ENCODE data around the gene AGBL1. TPM values are rescaled to one million over a fixed set of nuclear protein-coding genes. Genes with fewer than 3 reads are reported as not detected.

Gene AGBL1
- polyA plus RNA-seq, 1 donor (not counting 4 experiments of a cell fraction or from before 2014, with no cell fraction given), result not detected

DNA sequence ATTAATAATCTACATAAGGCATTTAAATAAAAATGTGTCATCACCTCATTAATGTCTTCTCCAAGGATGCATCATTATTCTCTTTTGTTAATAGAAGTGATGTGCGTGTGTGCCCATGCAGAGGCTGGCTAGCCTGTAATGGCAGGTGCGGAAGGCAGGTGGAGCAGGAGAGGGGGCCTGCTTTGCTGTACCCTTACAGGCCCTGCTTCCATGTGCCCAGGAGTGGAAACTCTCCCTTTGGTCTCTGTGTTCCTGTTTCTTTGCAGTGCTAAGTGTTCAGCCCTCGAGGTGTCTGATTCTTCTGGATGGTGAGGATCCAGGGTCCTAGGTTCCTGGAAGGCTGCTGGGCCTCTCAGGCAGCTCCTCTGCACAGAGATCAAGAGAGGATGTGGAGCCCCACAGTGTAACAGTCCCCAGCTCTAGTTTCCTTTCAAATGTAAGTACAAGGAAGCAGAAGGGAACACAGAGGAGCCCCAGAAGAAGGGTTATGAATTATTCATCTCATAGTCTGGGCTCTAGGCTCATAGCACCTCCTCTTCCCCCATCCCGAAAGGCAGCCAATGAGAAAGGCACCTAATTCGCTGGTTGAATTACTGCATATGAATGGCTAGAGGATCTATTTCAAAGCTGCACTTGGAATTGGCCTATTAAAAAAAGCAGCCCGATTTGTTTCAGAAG is 39.2 kb upstream of the AGBL1 start:
- dilution Hi-C loops (cut with MboI; ENCODE audit: extremely low pct_ligation_motif_present, low sequenced_read_pairs), result no loop called here
- H3K79me2 ChIP-seq (ENCODE audit: control insufficient read depth, insufficient read depth, low read length), result no peaks in the 10 kb centered on the region
- no peaks in the 10 kb centered on the region for H4K20me1 ChIP-seq (ENCODE audit: control insufficient read depth, extremely low read depth, insufficient read depth, low read length)
- FAIRE-seq (no peak), DNase-seq (ENCODE audit: low read depth, low spot score) (no peak)
- no peaks in the 10 kb centered on the region for H3K4me1 ChIP-seq (ENCODE audit: control insufficient read depth, extremely low read depth, insufficient read depth, low read length)
- no peaks in the 10 kb centered on the region for H3K27me3 ChIP-seq (ENCODE audit: control insufficient read depth, extremely low read depth, insufficient read depth, low read length)
- H3K9me3 ChIP-seq (ENCODE audit: control insufficient read depth, low read depth, low read length), result no peaks in the 10 kb centered on the region
- H3K27ac ChIP-seq (ENCODE audit: control insufficient read depth, insufficient read depth, low read length), result no peak overlapping the region
- H3K4me3 ChIP-seq (ENCODE audit: control insufficient read depth in 2 of 3, extremely low read depth in 1 of 3, insufficient read depth in 2 of 3, low read depth in 1 of 3, low read length in 3 of 3), result no peak overlapping the region
- H2AFZ ChIP-seq (ENCODE audit: control insufficient read depth, low read length), result no peak overlapping the region
- no peaks in the 10 kb centered on the region for H3K36me3 ChIP-seq (ENCODE audit: control insufficient read depth in 2 of 2, extremely low read depth in 1 of 2, insufficient read depth in 2 of 2, low read length in 2 of 2)
- no peak overlapping the region for H3K4me2 ChIP-seq (ENCODE audit: control insufficient read depth, extremely low read depth, insufficient read depth, low read depth, low read length)
- H3K9ac ChIP-seq (ENCODE audit: control insufficient read depth, extremely low read depth, insufficient read depth, low read length), result no peak overlapping the region
- H3K9me1 ChIP-seq (ENCODE audit: control insufficient read depth, extremely low read depth, insufficient read depth, low read length), result no peaks in the 10 kb centered on the region
- TF ChIP-seq, protein P1, sequence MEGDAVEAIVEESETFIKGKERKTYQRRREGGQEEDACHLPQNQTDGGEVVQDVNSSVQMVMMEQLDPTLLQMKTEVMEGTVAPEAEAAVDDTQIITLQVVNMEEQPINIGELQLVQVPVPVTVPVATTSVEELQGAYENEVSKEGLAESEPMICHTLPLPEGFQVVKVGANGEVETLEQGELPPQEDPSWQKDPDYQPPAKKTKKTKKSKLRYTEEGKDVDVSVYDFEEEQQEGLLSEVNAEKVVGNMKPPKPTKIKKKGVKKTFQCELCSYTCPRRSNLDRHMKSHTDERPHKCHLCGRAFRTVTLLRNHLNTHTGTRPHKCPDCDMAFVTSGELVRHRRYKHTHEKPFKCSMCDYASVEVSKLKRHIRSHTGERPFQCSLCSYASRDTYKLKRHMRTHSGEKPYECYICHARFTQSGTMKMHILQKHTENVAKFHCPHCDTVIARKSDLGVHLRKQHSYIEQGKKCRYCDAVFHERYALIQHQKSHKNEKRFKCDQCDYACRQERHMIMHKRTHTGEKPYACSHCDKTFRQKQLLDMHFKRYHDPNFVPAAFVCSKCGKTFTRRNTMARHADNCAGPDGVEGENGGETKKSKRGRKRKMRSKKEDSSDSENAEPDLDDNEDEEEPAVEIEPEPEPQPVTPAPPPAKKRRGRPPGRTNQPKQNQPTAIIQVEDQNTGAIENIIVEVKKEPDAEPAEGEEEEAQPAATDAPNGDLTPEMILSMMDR (optimal IDR thresholded peaks at IDR 0.05 in 1 of 3, IDR thresholded peaks at IDR 0.05 in 1 of 3, conservative IDR thresholded peaks at IDR 0.05 in 1 of 3; ENCODE audit: extremely low read depth in 1 of 3, insufficient read depth in 2 of 3, low read length in 3 of 3), result no peak
- no peak for TF ChIP-seq EZH2 (IDR thresholded peaks at IDR 0.05; ENCODE audit: low read length)

GRCh38 chr15:86041399-86041798 is 38.3 kb upstream of the AGBL1 start:
- dilution Hi-C loops (cut with MboI; ENCODE audit: extremely low pct_ligation_motif_present, low sequenced_read_pairs), result no loop called here
- FAIRE-seq, result no peak
- no peaks in the 10 kb centered on the region for H3K4me1 ChIP-seq (ENCODE audit: control insufficient read depth, extremely low read depth, insufficient read depth, low read length)

More at GRCh38 chr15:86041399-86041798, 38.3 kb upstream of the AGBL1 start:
- no peak overlapping the region for H3K4me3 ChIP-seq (ENCODE audit: control insufficient read depth in 2 of 3, extremely low read depth in 1 of 3, insufficient read depth in 2 of 3, low read depth in 1 of 3, low read length in 3 of 3)
- H4K20me1 ChIP-seq (ENCODE audit: control insufficient read depth, extremely low read depth, insufficient read depth, low read length), result no peaks in the 10 kb centered on the region
- H3K36me3 ChIP-seq (ENCODE audit: control insufficient read depth in 2 of 2, extremely low read depth in 1 of 2, insufficient read depth in 2 of 2, low read length in 2 of 2), result no peaks in the 10 kb centered on the region
- no peaks in the 10 kb centered on the region for H3K9me1 ChIP-seq (ENCODE audit: control insufficient read depth, extremely low read depth, insufficient read depth, low read length)
- no peak for TF ChIP-seq EZH2 (IDR thresholded peaks at IDR 0.05; ENCODE audit: low read length)
- TF ChIP-seq, protein P1 (optimal IDR thresholded peaks at IDR 0.05 in 1 of 3, IDR thresholded peaks at IDR 0.05 in 1 of 3, conservative IDR thresholded peaks at IDR 0.05 in 1 of 3; ENCODE audit: extremely low read depth in 1 of 3, insufficient read depth in 2 of 3, low read length in 3 of 3), result no peak
- H2AFZ ChIP-seq (ENCODE audit: control insufficient read depth, low read length), result no peak overlapping the region
- no peak overlapping the region for H3K27ac ChIP-seq (ENCODE audit: control insufficient read depth, insufficient read depth, low read length)
- H3K9ac ChIP-seq (ENCODE audit: control insufficient read depth, extremely low read depth, insufficient read depth, low read length), result no peak overlapping the region
- no peaks in the 10 kb centered on the region for H3K27me3 ChIP-seq (ENCODE audit: control insufficient read depth, extremely low read depth, insufficient read depth, low read length)
- H3K4me2 ChIP-seq (ENCODE audit: control insufficient read depth, extremely low read depth, insufficient read depth, low read depth, low read length), result no peak overlapping the region
- DNase-seq (ENCODE audit: low read depth, low spot score), result no peak
- H3K9me3 ChIP-seq (ENCODE audit: control insufficient read depth, low read depth, low read length), result no peaks in the 10 kb centered on the region
- H3K79me2 ChIP-seq (ENCODE audit: control insufficient read depth, insufficient read depth, low read length), result no peaks in the 10 kb centered on the region
